Mononuclear cell (primary cell): ENCODE data around the gene LIN7A. TPM values are rescaled to one million over a fixed set of nuclear protein-coding genes. Genes with fewer than 3 reads are reported as not detected.

Source experiments
- H3K27me3 ChIP-seq: 2 replicates; pipeline ENCODE4 v1.6.0; 2011; ENCODE audit warnings: low read length, control low read depth; ENCODE audit not compliant: insufficient read depth
- H3K4me1 ChIP-seq: 2 replicates; pipeline ENCODE4 v1.5.1; 2011; ENCODE audit warnings: mild to moderate bottlenecking, low read length, control low read depth; ENCODE audit not compliant: insufficient read depth
- H3K4me3 ChIP-seq: 2 replicates; pipeline ENCODE4 v1.5.1; 2011; ENCODE audit warnings: mild to moderate bottlenecking, low read length, moderate library complexity
- H3K9me3 ChIP-seq: 2 replicates; pipeline ENCODE4 v1.5.1; 2011; ENCODE audit warnings: low read depth, mild to moderate bottlenecking, control low read depth, low read length
- total RNA-seq: library from RNA; depleted of rRNA; stranded (reverse); fragments of >200 nt; gene quantifications from one replicate; pipeline ENCODE4 v1.2.3, GENCODE V29; 2012

Gene LIN7A
- total RNA-seq, 1 donor, result 6.1 TPM

DNA sequence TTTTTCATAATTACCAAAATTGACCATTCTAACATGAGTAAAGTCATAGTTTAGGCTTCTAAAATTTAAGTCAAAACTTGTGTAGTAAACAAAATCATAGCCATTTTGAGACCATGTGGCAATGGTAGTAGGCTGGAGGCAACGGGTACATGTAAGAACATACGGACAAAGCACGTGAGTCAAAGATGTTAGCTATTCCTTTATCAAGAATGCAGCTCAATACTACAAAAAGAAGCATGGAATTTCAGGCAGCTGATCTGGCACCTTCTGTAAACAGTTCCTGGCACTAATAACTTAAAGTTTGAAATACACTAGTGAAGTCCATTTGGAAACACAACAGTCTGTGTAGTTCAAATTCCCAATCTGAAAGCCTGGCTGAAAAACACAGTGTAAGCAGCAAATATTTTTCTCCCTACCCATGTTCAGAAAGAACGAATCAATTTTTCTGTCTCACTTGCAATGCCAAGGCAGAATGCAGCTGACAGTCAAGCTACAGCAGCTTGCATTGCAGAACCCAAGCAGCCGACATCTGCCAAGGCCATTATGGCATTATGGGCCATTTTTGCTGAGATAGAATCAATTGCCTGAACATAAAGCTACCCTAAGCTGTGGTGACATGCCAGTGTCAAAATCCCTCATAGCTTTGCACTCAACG lies 191.8 kb downstream of the LIN7A start:
- no peak overlapping the region for H3K4me3 ChIP-seq
- no peaks in the 10 kb centered on the region for H3K9me3 ChIP-seq
- H3K4me1 ChIP-seq, result no peaks in the 10 kb centered on the region
- H3K27me3 ChIP-seq, result no peaks in the 10 kb centered on the region

Other genes with a start within 250 kb of the LIN7A start
- gene MYF6, start 230.3 kb downstream of the LIN7A start, total RNA-seq, result not detected
- not detected for gene MYF5, start 221.0 kb downstream of the LIN7A start, total RNA-seq
- gene ACSS3, start 140.1 kb upstream of the LIN7A start, total RNA-seq, result 0.10 TPM